PFSK-1 (cell line): ENCODE results near the gene TMEM53.

Experiments used
- FOXP2 ChIP-seq: optimal IDR thresholded peaks from 2 replicates; pipeline ENCODE3; 2011; ENCODE audit warnings: borderline replicate concordance, control low read depth, inconsistent platforms; ENCODE audit not compliant: insufficient read depth; ENCODE audit errors: extremely low read length, extremely low read depth
- POLR2AphosphoS5 ChIP-seq: IDR thresholded peaks from 2 replicates; pipeline ENCODE4 v1.6.1; 2012; ENCODE audit warnings: low read depth, mild to moderate bottlenecking, control low read depth, low read length, moderate library complexity
- REST ChIP-seq, 2 experiments: IDR thresholded peaks; 2 replicates each; pipeline versions ENCODE4 v1.6.1 to v1.8.0; 2011 to 2012; ENCODE audit warnings: low read depth in 2 of 2, low read length in 2 of 2, control low read depth in 1 of 2, inconsistent platforms in 1 of 2, mild to moderate bottlenecking in 1 of 2, moderate library complexity in 1 of 2; ENCODE audit not compliant: insufficient read depth in 1 of 2
- SIN3A ChIP-seq: IDR thresholded peaks from 2 replicates; pipeline ENCODE4 v1.6.1; 2012; ENCODE audit warnings: mild to moderate bottlenecking, low read length, moderate library complexity, borderline replicate concordance; ENCODE audit not compliant: insufficient read depth
- TAF1 ChIP-seq: IDR thresholded peaks from 2 replicates; pipeline ENCODE4 v1.6.1; 2012; ENCODE audit warnings: low read length, control low read depth, borderline replicate concordance; ENCODE audit not compliant: insufficient read depth

The TMEM53 gene

GRCh38 chr1:44611419-44611818 lies 62.9 kb downstream of the TMEM53 start:
- TF ChIP-seq SIN3A (no peak), TAF1 (no peak), REST (IDR thresholded peaks at IDR 0.05; ENCODE audit: insufficient read depth in 1 of 2, low read depth in 2 of 2, low read length in 2 of 2) (no peak), FOXP2 (no peak), POLR2AphosphoS5 (no peak)

GRCh38 chr1:44610527-44611148 lies 63.6 kb downstream of the TMEM53 start:
- no peak for TF ChIP-seq FOXP2
- TF ChIP-seq TAF1, result no peak

- TF ChIP-seq REST (IDR thresholded peaks at IDR 0.05; ENCODE audit: insufficient read depth in 1 of 2, low read depth in 2 of 2, low read length in 2 of 2), result no peak
- no peak for TF ChIP-seq POLR2AphosphoS5
- TF ChIP-seq SIN3A, result no peak
- no peak for TF ChIP-seq TAF1
- no peak for TF ChIP-seq FOXP2
Observed at GRCh38 chr1:44609768-44610526, 64.3 kb downstream of the TMEM53 start.

- TF ChIP-seq FOXP2, result no peak
- no peak for TF ChIP-seq TAF1
- no peak for TF ChIP-seq SIN3A
- no peak for TF ChIP-seq POLR2AphosphoS5
Observed at GRCh38 chr1:44609412-44609767, 64.9 kb downstream of the TMEM53 start.

GRCh38 chr1:44608141-44608540 lies 66.1 kb downstream of the TMEM53 start:
- TF ChIP-seq POLR2AphosphoS5, result no peak
- no peak for TF ChIP-seq FOXP2
- TF ChIP-seq REST (IDR thresholded peaks at IDR 0.05; ENCODE audit: insufficient read depth in 1 of 2, low read depth in 2 of 2, low read length in 2 of 2), result no peak
- TF ChIP-seq TAF1, result no peak
- TF ChIP-seq SIN3A, result no peak
